Testis (tissue), 2 donors: Measurements from ENCODE around the gene PRKCA.

Experiments used
- CTCF ChIP-seq, 3 experiments: fragments of 450-650 bp in 2 of 3; fragments of 200-600 bp in 1 of 3; sonication (generic) in 1 of 3; IDR thresholded peaks; one replicate each; pipeline ENCODE4 v1.5.1; 2016 to 2019; ENCODE audit warnings: antibody characterized with exemption in 3 of 3, mild to moderate bottlenecking in 2 of 3, moderate library complexity in 1 of 3
- POLR2A ChIP-seq: fragments of 450-650 bp; IDR thresholded peaks from one replicate; pipeline ENCODE4 v1.6.1; 2017; ENCODE audit warnings: antibody characterized with exemption, mild to moderate bottlenecking, moderate library complexity

- TF ChIP-seq POLR2A, result no peak
- TF ChIP-seq CTCF (IDR thresholded peaks at IDR 0.05), result no peak
Observed at GRCh38 chr17:66330646-66331037, 28.2 kb downstream of the PRKCA start.
